Kidney (tissue), 14 donors: Measurements from ENCODE around the gene RAPGEF6. TPM values are rescaled to one million over a fixed set of nuclear protein-coding genes. Genes with fewer than 3 reads are reported as not detected.
A peak's percentile ranks its signal among the peaks of the same experiment; 100 is the strongest.

Experiments
- DNase-seq, 5 donors: peaks; one replicate each; pipeline ENCODE4 v3.0.0-alpha.2; 2013 to 2020
- FAIRE-seq: peaks from 2 replicates; lab custom pipeline; 2012; peaks lifted over from hg19 to GRCh38; lab: Jason Lieb, UNC
- H3K27ac ChIP-seq, 2 donors: one replicate each; pipeline ENCODE4 v1.7.0; 2013; ENCODE audit warnings: low read depth in 2 of 2, low read length in 2 of 2, inconsistent platforms in 1 of 2
- H3K27me3 ChIP-seq: one replicate; pipeline ENCODE4 v1.7.1; 2013; ENCODE audit warnings: low read length, inconsistent platforms; ENCODE audit not compliant: control insufficient read depth, insufficient read depth
- H3K36me3 ChIP-seq, 3 donors: one replicate each; pipeline versions ENCODE4 v1.7.0 to v1.7.1; 2013; ENCODE audit warnings: low read length in 3 of 3, control low read depth in 1 of 3, inconsistent platforms in 1 of 3; ENCODE audit not compliant: insufficient read depth in 3 of 3, control insufficient read depth in 2 of 3
- H3K4me1 ChIP-seq, 3 donors: one replicate each; pipeline versions ENCODE4 v1.7.0 to v1.7.1; 2013; ENCODE audit warnings: low read length in 3 of 3, inconsistent platforms in 1 of 3, low read depth in 1 of 3; ENCODE audit not compliant: control insufficient read depth in 2 of 3, insufficient read depth in 2 of 3
- H3K4me3 ChIP-seq, 3 donors: one replicate each; pipeline versions ENCODE4 v1.7.0 to v1.8.1; 2013; ENCODE audit warnings: low read length in 3 of 3, control low read depth in 1 of 3, inconsistent platforms in 1 of 3
- H3K9ac ChIP-seq, 3 donors: one replicate each; pipeline versions ENCODE4 v1.7.0 to v1.7.1; 2013; ENCODE audit warnings: low read length in 3 of 3, control low read depth in 1 of 3, inconsistent platforms in 1 of 3
- H3K9me3 ChIP-seq, 3 donors: one replicate each; pipeline versions ENCODE4 v1.7.0 to v1.7.1; 2013; ENCODE audit warnings: low read length in 3 of 3, control low read depth in 1 of 3, inconsistent platforms in 1 of 3; ENCODE audit not compliant: control insufficient read depth in 2 of 3, insufficient read depth in 1 of 3
- intact Hi-C: fragments of 100-400 bp; cut with DNase I; formaldehyde crosslinking; loops from one replicate; pipeline ENCODE4 v1.11.1; 2022
- polyA plus RNA-seq: library from polyadenylated mRNA; stranded (reverse); fragments of 350-450 nt; fragmentation: Illumina TruSeq; extraction: RNeasy Lipid Tissue Mini Kit (QIAGEN cat#74804); gene quantifications from one replicate; pipeline ENCODE4 v1.2.3, GENCODE V29; 2014; ENCODE audit warnings: low read depth, low replicate concordance; ENCODE audit not compliant: insufficient read depth
- total RNA-seq: library from RNA; stranded (reverse); fragmentation: NEBNext Ultra II Directional; extraction: Animal tissue kit (Norgen Biotek cat#: 25700); gene quantifications from one replicate; pipeline ENCODE4 v1.2.1, GENCODE V29; 2021
- TF ChIP-seq, protein P1 (sequence below): IDR thresholded peaks from 3 replicates; pipeline ENCODE4 v1.5.1; 2012; ENCODE audit warnings: mild to moderate bottlenecking, moderate library complexity, borderline replicate concordance; ENCODE audit not compliant: insufficient read depth; ENCODE audit errors: extremely low read depth
- donor health status: control.
- donor health status: control.
- donor health status: control.
- donor health status: control.
- donor health status: control.
- donor health status: DM: yes; HTN: yes; CAD: no.
- donor health status: Normal renal cell carcinoma (clear cell type).

Gene RAPGEF6
- total and polyA plus RNA-seq, 2 donors from 2014 or later, result 1.8 to 28.6 TPM

DNA sequence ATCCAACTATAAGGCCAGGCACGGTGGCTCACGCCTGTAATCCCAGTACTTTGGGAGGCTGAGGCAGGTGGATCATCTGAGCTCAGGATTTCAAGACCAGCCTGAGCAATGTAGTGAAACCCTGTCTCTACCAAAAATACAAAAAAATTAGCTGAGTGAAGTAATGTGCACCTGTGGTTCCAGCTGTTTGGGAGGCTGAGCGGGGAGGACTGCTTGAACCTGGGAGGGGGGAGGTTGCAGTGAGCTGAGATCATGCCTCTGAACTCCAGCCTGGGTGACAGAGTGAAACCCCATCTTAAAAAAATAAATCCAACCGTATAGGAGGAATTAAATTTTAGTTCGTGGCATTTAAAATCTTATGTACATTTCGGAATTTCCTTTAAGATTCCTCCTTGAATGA lies 247.8 kb downstream of the RAPGEF6 start:
- H3K4me3 ChIP-seq, result no peak overlapping the region
- FAIRE-seq, result no peak
- DNase-seq, result peak in 2 of 5 donors; percentile 21 to 37
- H3K9ac ChIP-seq, result no peak overlapping the region
- peaks cover 3 to 18% (median 11%) of the 10 kb centered on the region in 3 donors for H3K4me1 ChIP-seq
- intact Hi-C loops, result no loop called here
- peak overlapping the region in 1 of 2 donors; percentile 37 for H3K27ac ChIP-seq
- no peaks in the 10 kb centered on the region for H3K36me3 ChIP-seq
- H3K27me3 ChIP-seq, result no peaks in the 10 kb centered on the region
- TF ChIP-seq, protein P1, sequence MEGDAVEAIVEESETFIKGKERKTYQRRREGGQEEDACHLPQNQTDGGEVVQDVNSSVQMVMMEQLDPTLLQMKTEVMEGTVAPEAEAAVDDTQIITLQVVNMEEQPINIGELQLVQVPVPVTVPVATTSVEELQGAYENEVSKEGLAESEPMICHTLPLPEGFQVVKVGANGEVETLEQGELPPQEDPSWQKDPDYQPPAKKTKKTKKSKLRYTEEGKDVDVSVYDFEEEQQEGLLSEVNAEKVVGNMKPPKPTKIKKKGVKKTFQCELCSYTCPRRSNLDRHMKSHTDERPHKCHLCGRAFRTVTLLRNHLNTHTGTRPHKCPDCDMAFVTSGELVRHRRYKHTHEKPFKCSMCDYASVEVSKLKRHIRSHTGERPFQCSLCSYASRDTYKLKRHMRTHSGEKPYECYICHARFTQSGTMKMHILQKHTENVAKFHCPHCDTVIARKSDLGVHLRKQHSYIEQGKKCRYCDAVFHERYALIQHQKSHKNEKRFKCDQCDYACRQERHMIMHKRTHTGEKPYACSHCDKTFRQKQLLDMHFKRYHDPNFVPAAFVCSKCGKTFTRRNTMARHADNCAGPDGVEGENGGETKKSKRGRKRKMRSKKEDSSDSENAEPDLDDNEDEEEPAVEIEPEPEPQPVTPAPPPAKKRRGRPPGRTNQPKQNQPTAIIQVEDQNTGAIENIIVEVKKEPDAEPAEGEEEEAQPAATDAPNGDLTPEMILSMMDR, result no peak
- no peaks in the 10 kb centered on the region for H3K9me3 ChIP-seq

DNA sequence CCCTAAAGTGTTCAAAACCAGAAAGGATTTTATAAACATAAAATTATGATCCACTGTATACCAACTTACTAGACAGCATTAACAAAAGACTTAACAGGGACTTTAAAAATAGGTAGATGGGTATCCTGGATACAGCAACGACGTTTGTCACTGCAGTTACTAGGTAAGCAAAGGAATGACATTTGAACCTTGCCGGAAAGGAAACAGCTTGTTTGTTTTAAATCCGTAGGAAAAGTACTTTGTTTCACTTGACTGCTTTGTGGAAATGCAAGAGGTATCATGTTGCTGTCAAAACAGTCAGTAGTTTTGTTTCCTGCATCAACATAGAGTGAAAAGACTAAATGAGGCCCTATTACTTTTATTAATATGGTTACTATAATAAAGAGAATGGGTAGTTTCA lies 248.2 kb downstream of the RAPGEF6 start:
- Histone ChIP-seq H3K9ac (no peak overlapping the region), H3K4me1 (peaks cover 3 to 21% (median 11%) of the 10 kb centered on the region in 3 donors), H3K27me3 (no peaks in the 10 kb centered on the region), H3K27ac (peak overlapping the region; percentile 30 to 34), H3K9me3 (no peaks in the 10 kb centered on the region), H3K4me3 (no peak overlapping the region), H3K36me3 (no peaks in the 10 kb centered on the region)
- FAIRE-seq (peak; percentile 54), DNase-seq (peak in 3 of 5 donors; percentile 47 to 96 (median 94))
- intact Hi-C loops, result no loop called here
- TF ChIP-seq, protein P1, result no peak

DNA sequence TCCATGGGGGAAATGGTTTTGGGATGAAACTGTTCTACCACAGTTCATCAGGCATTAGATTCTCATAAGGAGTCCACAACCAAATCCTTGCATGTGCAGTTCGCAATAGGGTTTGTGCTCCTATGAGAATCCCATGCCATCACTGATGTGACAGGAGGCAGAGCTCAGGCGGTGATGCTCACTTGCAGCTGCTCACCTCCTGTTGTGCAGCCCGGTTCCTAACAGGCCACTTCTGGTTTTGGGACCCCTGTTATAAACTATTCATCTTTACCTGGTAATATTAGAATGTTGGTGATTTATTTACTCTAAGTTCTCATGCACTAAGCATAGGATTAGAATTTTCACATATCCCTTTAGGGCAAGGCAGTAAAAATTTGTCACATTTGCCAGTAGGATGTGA lies 248.9 kb downstream of the RAPGEF6 start:
- FAIRE-seq, result no peak
- peaks cover 3 to 21% (median 11%) of the 10 kb centered on the region in 3 donors for H3K4me1 ChIP-seq
- no peak overlapping the region for H3K9ac ChIP-seq
- no peak for DNase-seq
- no peaks in the 10 kb centered on the region for H3K9me3 ChIP-seq
- no peaks in the 10 kb centered on the region for H3K27me3 ChIP-seq
- intact Hi-C loops, result no loop called here
- no peak overlapping the region for H3K4me3 ChIP-seq
- H3K36me3 ChIP-seq, result no peaks in the 10 kb centered on the region
- H3K27ac ChIP-seq, result peak overlapping the region; percentile 30 to 34
- TF ChIP-seq, protein P1, result no peak
